GM10266 (cell line): ENCODE results near the gene BACH2.
"Not testable (repeated sequence)": the region's sequence is repeated elsewhere in the genome, so short reads cannot be mapped to it uniquely, and the experiment has no call there.

Experiments used
- DNase-seq: peaks from one replicate; pipeline ENCODE4 v3.0.0; 2012; ENCODE audit errors: extremely low spot score
- CTCF ChIP-seq: IDR thresholded peaks from 2 replicates; pipeline ENCODE4 v1.5.1; 2012; ENCODE audit warnings: mild to moderate bottlenecking, low read depth; ENCODE audit not compliant: control insufficient read depth, insufficient read depth; ENCODE audit errors: missing control alignments

Gene BACH2

GRCh38 chr6:89977808-89978748 is 318.6 kb downstream of the BACH2 start:
- DNase-seq, result no peak
- no peak for TF ChIP-seq CTCF

GRCh38 chr6:89976694-89977020 is 320.0 kb downstream of the BACH2 start:
- TF ChIP-seq CTCF, result no peak
- DNase-seq, result no peak

- no peak for DNase-seq
- no peak for TF ChIP-seq CTCF
These were observed 320.5 kb downstream of the BACH2 start for GRCh38 chr6:89975991-89976693.

GRCh38 chr6:89975366-89975765 is 321.3 kb downstream of the BACH2 start:
- DNase-seq, result no peak
- no peak for TF ChIP-seq CTCF

- no peak for TF ChIP-seq CTCF
- no peak for DNase-seq
These were observed 321.8 kb downstream of the BACH2 start for GRCh38 chr6:89974834-89975233.

GRCh38 chr6:89972025-89972381 is 324.6 kb downstream of the BACH2 start:
- TF ChIP-seq CTCF, result no peak
- no peak for DNase-seq

GRCh38 chr6:89971338-89972024 is 325.2 kb downstream of the BACH2 start:
- DNase-seq, result not testable (repeated sequence)
